ENCODE results near the gene SUPV3L1.
"Not testable (repeated sequence)": the region's sequence is repeated elsewhere in the genome, so short reads cannot be mapped to it uniquely, and the experiment has no call there.

SUPV3L1 gene

DNA sequence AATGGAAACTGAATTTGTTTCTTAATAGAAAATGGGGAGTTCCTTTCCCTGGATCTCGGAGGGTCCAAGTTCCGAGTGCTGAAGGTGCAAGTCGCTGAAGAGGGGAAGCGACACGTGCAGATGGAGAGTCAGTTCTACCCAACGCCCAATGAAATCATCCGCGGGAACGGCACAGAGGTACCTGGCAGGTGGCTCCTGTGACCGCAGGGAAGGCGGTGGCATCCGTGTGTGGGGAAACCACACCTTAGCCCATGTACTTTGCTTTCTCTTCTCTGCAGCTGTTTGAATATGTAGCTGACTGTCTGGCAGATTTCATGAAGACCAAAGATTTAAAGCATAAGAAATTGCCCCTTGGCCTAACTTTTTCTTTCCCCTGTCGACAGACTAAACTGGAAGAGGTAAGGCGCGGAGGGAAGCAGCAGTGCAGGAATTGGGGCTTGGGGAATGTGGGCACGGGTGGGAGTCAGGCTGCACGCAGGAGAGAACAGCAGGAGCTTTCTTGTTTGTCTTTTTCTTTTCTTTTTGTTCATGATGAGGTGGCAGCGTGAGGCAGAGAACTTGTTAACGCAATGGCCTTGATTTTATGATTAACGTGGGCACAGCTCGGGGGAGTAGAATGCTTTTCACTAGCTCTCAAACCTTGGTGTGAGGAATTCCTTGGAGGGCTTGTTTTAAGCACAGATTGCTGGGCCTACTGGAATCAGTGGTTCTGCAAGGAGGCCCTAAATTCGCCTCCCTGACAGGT lies 52.9 kb downstream of the SUPV3L1 start:
- no peak for DNase-seq

DNA sequence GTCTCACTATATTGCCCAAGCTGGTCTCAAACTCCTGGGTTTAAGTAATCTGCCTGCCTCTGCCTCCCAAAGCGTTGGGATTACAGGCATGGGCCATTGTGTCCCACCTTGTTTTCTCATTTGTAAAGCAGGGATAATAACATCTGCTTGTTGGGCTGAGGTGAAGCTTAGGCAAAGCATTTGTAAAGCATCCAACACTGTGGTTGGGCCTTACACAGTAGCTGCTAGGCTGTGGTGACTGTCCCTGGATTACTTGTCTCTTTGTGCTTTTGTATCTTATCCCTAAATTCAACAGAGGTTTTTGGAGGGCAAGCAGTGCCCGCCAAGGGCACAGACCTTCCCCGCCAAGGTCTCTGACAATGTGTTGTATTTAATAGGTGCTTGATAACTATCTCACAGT lies 54.4 kb downstream of the SUPV3L1 start:
- DNase-seq = no peak

DNA sequence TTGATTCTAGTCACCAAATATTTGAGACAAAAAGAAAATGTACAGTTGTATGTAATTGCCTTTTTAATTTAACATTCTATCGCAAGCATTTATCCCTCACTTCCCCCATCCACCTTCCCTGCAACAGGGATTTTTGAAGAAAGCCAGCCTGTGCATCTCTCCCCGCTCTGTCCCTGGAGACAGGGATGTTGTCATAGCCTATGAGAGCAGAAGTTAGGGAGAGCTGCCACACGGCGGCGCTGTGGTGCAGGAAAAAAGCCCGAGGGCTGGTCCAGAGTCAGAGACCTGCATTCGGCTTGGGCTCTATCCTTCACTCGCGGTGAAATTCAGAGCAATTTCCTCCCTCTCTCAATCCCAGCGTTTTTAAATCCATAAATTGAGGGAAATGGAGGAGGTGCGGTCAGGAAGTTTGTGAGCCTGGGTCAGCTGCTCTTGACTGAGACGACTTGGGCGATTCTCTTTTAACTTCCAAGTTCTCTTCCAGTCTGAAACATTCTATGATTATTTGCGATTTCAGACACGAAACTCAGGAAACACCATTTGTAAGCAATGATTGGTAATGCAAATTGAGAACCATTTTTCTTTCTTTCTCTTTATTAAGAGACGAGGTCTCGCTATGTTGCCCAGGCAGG lies 57.6 kb downstream of the SUPV3L1 start:
- peak; percentile 4 for DNase-seq

DNA sequence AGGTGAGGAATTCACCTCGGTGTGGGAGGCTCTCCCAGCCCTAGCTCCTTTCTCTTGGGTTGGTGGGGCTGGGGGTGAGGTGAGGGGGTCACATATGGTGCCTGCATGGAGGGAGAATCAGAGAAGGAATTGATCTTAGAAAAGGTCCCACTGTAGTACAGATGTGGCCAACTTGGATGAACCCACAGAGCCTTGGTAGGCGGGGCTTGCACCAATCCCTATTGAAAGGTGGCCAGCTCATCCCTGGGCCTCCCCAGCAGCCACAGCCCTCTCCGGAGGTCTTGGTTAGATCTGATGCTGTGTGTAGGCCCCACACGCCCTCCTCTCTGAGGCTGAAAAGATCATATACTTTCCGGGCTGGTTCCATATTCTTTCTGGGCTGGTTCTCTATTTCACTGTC lies 59.1 kb downstream of the SUPV3L1 start:
- DNase-seq = no peak

DNA sequence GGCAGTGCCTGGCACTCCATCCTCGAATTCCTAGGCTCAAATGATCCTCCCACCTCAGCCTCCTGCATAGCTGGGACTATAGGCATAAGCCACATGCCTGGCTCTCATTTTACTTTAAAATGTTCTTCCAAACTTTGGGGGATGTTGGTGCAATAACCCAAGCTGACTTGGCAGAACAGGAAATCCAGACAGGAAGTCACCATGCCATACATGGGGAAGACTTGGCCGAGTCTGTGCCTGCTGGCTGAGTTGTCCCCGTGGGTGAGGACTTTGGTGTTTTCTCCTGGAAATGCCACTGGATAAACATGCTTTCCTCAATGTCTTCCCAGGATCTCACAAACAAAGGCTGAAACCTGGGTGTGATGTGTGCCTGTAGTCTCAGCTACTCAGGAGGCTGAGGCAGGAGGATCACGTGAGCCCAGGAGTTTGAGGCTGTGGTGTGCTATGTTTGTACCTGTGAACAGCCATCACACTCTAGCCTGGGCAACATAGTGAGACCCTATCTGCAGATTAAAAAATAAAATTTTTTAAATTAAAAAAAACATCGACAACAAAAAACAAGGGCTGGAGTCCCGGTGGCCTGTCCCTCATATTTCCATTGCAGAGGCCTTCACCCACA lies 59.9 kb downstream of the SUPV3L1 start:
- no peak for DNase-seq

DNA sequence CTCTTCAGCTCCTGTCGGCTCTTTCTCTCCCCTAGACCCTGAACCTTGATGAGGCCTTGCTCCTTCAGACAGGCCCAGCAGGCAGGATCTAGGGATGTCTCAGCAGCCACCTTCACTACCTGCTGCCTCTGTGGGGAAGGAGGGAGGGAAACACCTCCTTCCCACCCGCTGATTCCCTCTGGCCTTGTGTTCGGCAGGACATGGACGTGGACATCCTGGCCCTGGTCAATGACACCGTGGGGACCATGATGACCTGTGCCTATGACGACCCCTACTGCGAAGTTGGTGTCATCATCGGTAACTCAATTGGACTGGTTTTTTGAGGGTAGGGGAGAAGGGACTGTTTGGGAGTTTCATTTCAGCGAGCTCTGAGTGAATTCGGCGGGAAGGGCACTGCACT lies 60.4 kb downstream of the SUPV3L1 start:
- DNase-seq = no peak

DNA sequence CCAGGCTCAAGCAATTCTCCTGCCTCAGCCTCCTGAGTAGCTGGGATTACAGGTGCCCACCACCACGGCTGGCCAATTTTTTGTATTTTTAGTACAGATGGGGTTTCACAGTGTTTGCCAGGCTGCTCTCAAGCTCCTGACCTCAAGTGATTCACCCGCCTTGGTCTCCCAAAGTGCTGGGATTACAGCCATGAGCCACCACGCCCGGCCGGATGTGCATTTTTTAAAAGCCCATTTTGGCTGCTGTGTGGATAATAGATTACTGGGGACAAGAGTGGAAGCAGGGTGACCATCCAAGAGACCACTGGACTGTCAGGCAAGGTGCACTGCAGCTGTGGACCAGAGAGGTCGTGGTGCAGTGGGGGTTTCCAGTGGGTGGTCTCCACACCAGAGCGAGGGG lies 61.5 kb downstream of the SUPV3L1 start:
- no peak for DNase-seq

DNA sequence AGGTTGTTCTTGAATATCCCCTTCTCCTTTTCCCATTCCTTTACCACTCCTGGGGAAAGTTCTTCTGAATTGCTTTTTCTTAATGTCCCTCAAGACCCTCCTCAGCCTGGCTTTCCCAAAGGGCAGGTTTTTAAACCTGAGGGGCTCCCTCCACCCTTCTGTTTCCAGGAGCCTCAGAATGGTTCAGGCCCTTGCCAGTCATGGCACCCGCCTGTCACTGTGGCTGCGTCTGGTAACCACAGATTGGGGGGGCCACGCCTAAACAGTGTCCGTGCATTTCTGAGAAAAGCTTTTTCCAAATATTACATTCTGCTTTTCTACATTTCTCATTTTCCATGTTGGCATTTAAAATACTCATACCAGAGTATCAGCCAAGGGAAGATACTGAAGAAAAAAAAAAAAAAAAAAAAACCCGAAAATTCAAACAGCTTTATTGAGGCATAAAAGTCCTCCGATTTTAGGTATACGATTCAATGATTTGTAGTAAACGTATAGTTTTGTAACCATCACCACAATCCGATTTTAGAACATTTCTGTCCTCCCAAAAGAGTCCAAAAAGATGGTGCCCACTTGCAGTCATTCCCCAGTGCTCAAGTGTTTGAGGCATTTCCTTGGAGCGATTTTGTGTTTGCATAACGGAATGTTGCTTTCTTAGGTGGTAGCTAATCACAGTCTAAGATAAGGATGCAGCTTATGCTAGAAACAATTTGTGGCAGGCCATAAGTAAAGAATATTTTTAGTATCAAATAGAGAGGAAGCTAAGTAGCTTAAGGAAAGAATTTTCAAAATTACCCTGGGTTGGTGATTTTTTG lies 62.2 kb downstream of the SUPV3L1 start:
- no peak for DNase-seq

DNA sequence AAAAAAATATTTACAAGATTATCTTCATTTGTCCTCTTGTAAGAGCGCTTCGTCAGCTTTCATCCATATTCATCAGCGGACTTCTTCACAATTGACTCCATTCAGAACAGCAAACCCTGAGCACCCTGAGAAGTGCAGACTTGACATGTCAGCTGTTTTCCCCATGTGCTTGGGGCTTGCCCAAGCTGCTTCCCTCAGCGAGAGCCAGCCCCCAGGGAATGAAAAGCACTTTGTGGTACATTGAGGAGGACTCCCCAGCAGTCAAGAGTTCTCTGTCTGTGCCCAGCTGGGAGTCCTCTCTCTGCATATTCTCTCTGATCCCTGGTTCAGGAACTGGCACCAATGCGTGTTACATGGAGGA lies 62.8 kb downstream of the SUPV3L1 start:
- no peak for DNase-seq

DNA sequence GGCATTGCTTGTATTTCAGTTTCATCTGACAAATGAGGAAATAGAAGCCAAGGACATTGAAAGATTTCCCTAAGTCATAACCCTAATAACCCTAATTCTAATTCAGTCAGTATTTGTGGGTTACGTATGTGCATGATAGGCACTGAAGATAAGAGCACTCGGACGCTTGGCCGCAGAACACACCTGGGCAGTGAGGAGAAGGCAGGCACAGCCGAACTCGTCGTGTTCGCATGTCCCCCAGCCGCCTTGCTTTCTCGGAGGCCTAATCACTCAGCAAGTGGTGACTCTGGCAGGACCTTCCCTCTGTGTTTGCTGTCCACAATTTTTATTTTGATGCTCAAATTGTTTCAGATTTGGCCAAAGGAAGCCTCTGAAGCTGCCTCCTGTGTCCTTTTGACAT lies 63.8 kb downstream of the SUPV3L1 start:
- DNase-seq = no peak

DNA sequence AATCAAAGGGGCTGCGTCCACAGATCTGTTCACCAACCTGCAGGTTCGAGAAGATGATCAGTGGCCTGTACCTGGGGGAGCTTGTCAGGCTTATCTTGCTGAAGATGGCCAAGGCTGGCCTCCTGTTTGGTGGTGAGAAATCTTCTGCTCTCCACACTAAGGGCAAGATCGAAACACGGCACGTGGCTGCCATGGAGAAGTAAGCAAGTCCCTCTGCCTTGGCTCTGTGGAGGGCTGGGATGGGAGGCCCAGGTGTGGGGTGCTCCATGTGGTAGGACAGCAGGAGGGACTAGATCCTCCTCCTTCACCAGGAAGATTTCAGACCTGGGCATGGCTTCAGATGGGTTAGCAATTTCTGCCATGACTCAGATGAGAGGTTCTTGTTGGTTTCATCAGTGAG lies 66.0 kb downstream of the SUPV3L1 start:
- no peak for DNase-seq

DNA sequence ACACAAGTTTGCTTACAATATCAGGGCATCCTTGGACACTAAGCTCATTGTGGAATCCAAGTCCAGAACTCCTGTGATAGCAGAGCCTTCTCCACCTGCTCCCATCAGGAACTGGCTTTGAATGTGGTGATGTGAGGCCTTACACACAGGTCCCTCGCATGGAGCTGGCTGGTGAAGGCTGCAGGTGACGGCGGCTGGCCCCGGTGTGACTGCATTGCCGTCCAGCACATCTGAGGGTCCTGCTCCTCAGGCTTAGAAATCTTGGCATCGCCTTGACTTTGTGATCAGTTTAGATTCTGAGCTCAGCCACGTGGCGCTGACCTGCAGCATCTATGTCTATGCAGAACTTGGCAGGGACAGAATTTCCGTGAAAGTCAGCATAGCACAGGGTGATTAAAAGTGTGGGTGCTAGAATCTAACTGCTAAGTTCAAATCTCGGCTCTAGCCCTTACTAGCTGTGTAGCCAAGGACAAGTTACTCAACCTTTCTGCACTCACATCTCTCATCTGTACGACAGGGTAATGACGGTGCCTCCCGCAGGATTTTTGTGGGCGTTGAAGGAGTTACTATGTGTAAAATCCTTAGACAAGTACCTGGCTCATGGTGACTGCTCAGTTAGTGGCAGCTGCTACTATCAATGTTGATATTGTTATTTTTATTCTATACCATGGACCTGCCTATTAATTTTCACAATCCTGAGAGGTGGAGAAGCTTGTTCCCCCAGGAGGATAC lies 66.7 kb downstream of the SUPV3L1 start:
- no peak for DNase-seq

DNA sequence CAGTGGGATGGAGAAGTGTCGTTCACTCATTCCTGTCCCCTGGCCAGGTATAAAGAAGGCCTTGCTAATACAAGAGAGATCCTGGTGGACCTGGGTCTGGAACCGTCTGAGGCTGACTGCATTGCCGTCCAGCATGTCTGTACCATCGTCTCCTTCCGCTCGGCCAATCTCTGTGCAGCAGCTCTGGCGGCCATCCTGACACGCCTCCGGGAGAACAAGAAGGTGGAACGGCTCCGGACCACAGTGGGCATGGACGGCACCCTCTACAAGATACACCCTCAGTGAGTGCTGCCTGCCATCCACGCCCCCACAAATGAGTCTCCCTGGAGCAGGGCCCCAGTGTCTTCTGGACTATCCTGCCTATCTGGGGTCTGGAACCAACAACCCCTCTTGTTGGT lies 67.3 kb downstream of the SUPV3L1 start:
- no peak for DNase-seq

DNA sequence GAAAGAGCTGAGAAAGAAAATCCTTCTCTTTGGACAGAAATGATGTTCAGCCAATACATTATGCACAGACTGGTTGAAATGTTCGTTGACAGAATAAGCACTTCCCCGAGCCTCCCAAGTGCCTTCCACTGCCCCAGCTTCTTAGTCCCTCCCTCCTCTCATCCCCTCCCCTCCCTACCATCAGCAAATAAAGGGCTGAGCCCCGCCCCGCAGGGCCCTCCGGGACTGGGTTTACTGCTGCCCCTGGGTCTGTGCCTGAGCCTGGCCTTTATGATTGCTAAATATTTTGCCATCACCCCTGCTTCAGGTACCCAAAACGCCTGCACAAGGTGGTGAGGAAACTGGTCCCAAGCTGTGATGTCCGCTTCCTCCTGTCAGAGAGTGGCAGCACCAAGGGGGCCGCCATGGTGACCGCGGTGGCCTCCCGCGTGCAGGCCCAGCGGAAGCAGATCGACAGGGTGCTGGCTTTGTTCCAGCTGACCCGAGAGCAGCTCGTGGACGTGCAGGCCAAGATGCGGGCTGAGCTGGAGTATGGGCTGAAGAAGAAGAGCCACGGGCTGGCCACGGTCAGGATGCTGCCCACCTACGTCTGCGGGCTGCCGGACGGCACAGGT lies 68.2 kb downstream of the SUPV3L1 start:
- DNase-seq = no peak

DNA sequence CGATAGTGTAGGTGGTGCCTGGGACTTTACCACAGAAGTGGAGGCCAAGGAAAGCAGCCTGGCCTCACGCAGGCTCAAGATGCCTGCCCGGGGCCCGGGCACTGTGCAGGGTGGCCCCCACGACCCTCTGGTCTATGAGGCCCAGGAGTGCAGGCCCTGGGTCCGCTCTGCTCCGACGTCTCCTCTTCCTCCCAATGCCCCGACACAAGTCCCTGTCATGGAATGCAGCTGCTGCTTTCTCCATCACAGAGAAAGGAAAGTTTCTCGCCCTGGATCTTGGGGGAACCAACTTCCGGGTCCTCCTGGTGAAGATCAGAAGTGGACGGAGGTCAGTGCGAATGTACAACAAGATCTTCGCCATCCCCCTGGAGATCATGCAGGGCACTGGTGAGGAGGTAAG lies 70.0 kb downstream of the SUPV3L1 start:
- no peak for DNase-seq

DNA sequence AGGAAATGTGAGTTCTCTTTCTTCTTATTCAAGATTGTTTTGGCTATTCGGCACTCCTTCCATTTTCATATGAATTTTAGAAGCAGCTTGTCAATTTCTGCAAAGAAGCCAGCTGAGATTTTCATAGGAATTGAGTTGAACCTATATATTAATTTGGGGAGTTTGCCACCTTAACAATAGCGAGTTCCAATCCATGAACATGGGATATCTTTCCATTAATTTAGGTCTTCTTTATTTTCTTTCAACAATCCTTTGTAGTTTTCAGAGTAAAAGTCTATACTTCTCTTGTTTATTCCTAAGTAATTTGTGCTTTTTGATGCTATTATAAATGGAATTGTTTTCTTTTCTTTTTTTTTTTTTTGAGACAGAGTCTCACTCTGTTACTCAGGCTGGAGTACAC lies 71.4 kb downstream of the SUPV3L1 start:
- DNase-seq = not testable (repeated sequence)

DNA sequence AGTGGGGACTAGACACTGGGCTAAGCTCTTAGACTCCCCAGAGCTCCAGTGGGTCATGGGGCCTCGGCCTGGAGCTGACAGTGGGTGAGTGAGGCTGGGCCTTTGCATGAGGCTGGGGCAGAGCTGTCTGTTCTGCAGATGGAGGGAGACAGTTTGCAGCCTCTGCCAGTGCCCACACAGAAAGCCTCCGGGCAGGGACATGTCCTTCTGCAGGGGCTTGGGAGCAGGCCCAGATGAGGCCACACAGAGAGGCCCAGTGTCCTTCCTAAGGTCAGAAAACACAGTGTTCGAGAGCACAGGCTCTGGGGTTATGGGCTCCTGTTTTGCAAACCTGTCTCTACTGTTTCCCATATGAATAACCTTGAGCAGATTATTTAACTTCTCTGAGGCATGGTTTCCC lies 73.1 kb downstream of the SUPV3L1 start:
- no peak for DNase-seq

DNA sequence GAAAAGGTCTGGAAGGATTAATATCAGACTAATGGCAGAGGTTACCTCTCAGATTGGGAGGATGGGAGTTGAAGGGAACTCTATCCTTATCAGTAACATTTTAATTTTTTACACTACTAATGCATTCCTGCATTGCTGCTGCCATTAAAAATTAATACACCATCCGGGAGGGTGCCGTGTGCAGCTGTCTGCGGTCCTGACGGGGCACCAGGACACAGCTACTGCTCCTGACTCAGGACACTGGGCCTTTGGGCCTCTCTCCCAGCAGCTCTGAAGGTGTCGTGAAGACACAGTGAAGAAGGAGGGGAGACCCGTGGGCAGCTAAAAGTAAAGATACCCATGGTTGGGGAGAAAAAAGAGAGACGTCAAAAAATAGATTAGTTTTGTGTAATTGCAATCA lies 74.8 kb downstream of the SUPV3L1 start:
- DNase-seq = no peak
